Epithelial cell of prostate (primary cell): Measurements from ENCODE around the gene E2F1.
A peak's percentile ranks its signal among the peaks of the same experiment; 100 is the strongest.

Experiments used
- DNase-seq: peaks from one replicate; pipeline ENCODE4 v3.0.0-alpha.2; 2011; ENCODE audit warnings: low read depth, low spot score
- H3K27ac ChIP-seq: fragments of 450-650 bp; 2 replicates; pipeline ENCODE4 v1.5.1; 2017; ENCODE audit warnings: mild to moderate bottlenecking

Gene E2F1

GRCh38 chr20:33673410-33674293, 12.5 kb downstream of the E2F1 start:
- no peak for DNase-seq
- H3K27ac ChIP-seq, result no peak overlapping the region

GRCh38 chr20:33673114-33673409, 13.1 kb downstream of the E2F1 start:
- no peak overlapping the region for H3K27ac ChIP-seq
- no peak for DNase-seq

DNA sequence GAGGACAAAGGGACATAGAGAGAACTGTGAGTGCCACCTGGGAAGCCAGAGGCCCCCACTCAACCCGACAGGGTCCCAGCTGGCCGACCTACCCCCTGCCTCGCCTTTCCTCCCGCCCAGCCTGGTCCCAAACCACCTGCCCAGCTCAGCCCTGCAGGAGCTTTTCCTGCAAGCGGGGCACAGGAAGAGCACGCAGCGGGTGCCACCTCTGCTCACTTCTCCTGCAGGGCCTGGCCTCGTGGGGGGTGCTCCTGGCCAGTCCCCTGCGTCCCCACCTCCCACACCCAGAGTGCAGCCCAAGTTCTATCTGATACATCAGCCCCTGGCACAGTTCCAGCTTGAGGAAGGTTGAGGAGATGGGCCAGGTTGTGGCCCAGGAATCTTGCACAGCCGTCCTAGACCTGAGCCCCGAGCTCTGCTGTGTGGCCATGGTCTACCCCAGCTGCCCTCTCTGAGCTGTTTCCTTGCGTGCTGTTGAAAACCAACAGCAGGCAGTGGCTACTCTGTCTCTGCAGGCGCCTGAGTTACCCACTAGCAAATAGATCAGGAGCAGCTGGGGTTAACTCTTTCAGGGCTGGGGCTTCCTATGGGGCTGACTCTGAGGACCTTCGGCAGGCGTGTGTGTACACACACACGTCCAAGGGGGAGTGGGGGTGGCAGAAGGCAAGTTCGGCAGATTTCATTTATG, 13.6 kb downstream of the E2F1 start:
- H3K27ac ChIP-seq, result no peak overlapping the region
- DNase-seq, result no peak

DNA sequence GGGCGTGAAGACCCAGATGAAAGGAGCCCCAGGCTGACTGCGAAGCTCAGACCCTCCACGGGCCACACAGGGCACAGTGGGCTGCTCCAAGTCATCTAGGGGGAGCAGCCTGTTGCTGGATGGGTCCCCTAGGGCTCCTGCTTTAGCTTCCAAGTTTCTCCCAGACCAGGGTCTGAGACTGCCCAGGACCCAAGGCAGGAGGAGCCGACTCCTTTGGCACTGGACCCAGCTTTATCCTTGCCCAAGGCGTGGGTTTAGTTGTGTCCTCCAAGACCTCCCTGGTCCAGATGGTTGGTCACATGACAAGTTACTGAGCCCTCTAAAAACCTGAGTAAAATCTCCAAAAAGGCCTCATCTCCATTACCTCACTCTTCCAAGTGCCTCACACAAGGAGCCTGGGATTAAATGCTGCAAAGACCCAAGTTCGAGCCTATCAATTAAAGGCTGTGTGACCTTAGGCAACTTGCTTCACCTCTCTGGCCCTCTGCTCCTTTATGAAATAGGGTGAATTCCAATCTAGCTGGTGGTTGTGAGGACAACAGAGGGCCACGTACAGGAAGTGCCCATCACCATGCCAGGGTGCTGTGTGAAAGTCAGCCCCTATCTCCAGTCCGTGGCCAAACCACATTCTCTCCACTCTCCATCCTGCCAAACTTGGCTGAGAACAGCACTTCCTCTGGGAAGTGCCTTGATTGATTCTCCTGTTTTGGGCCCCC, 14.5 kb downstream of the E2F1 start:
- no peak overlapping the region for H3K27ac ChIP-seq
- no peak for DNase-seq

DNA sequence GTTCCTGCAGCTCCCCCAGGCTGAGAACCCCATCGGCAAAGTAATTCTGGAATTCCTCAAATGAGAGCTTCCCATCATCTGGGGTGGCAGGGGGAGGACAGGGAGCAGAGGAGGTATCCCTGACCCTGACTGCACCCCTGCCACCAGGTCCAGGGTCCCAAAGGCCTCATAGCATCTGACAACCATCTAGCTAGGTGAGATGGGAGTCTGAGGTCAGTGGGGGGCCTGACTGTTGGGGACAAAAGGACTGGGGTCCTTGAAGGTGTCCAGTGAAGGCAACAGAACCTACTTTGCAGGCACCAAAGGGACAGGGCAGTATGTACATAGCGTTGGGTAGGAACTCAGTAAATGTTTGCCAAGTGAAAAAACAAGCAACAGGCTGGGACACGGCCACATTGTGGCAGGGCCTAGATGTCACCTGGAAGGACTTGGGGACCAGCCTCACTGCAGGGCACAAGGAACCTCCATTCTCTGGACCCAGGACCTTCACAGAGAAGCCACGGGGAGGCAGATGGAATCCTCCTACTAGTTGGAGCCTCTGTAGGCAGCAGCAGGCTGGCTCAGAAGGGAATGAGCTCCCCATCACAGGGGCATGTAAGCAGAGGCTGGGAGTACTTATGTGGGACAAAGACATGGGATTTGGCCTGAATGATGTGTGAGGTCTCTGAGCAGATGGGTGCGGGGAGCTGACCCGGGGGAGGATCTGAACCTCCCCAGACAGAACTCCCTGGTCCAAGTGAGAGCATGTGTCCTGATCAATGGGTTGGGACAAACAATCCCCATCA, 15.3 kb downstream of the E2F1 start:
- DNase-seq, result no peak
- H3K27ac ChIP-seq, result no peak overlapping the region

DNA sequence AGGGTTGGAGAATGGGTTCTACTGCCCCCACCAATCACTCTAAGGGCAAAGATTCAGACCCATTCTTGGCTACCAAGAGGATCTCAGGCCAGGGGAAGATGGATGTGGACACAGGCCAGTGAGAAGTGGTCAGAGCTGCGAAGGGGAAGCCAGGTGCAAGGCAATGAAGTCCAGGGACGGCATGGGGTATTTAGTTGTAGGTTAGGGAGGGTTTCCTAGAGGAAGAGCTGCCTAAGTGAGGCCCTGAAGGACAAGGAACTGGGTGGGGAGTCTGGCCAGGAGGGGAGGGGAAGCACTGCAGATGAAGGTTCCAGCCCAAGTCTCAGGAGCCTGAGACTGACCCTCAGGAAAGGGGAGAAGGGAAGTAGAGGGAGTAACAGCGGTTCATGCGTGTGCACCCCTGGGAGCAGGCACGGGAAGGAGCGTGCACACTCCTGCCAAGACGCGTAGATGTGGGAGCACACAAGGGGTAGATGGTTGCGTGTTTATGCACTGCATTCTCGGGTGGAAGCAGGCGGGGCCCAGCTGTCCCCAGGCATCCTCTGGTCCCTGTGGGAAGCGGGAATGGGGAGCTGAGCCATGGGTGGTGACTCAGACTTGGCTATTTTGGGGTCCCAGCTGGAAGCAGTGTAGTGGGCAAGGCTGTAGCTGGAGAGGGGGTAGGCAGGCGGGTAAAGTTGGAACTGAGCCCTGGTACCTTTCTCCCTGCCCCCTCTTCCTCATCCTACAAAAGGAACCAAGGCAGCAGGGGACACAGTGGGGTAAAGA, 16.1 kb downstream of the E2F1 start:
- no peak for DNase-seq
- H3K27ac ChIP-seq, result no peak overlapping the region

DNA sequence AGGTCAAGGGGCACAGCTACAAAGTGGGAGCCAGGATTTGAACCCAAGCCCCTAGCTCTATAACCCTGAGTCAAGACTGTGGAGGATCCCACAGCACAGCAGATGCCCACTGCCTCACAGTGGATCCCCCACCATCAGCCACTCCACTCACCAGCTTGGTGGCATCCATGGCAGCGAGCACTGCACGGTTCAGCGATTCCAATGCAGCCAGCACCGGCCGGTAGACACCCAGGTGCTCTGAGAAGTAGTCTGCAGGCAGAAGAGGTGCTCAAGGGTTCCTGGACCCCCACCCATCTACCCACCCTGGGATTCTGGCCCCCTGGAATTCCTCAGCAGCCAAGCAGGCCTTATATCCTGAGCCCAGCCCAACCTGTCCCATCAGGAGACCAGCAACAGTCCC, 17.0 kb downstream of the E2F1 start:
- H3K27ac ChIP-seq, result no peak overlapping the region
- DNase-seq, result no peak

DNA sequence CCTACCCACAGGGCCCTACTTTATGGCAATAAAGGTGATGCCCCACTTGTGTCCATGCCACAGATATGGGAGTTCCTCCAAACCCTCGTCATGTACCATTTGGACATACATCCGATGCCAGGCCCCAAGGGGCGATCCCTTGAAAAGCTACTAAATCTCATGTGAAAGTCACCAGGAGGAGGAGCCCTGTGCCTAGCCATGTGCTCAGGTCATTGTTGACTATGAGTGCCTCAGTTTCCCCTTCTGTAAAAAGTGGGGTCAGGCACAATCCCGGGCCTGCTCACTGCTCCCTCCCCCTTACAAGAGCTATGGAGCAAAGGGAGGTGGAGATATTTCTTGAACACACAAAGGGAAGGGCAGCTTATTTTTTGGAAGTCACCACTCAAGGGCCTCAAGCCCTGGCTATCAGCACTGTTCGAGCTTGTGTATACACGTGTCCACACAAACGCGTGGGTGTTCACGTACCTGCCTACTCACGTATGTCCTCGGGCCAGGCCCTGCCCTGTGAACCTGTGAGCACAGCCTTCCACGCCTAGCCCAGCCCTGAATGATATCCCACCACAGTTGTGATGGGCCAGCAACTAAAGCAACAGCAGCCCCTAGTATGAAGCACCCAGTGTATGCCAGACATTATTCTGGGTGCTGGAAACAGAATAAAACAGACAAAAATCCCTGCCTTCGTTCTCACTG, 17.6 kb downstream of the E2F1 start:
- no peak for DNase-seq

GRCh38 chr20:33667676-33668465, 18.3 kb downstream of the E2F1 start:
- peak overlapping the region; percentile 74 for H3K27ac ChIP-seq
- DNase-seq, result no peak

More for the DNA sequence above, 17.6 kb downstream of the E2F1 start:
- no peak overlapping the region for H3K27ac ChIP-seq

DNA sequence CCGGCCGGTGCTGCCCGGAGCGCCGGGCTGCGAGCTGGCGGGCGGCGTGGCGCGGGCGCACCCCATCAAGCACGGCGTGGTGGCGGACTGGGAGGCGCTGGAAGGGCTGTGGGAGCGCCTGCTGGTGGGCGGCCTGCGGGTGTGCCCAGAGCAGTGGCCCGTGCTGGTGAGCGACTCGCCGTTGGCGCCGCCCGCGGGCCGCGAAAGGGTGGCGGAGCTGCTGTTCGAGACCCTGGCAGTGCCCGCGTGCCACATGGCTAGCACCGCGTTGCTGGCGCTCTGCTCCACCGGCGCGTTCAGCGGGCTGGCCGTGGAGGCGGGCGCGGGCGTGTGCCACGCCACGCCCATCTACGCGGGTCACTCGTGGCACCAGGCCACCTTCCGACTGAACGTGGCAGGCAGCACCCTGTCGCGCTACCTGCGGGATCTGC, 18.9 kb downstream of the E2F1 start:
- H3K27ac ChIP-seq, result peak overlapping the region; percentile 74
- DNase-seq, result no peak

- peak within 1 kb of the TSS; percentile 74 for H3K27ac ChIP-seq
- DNase-seq, result peak; percentile 61
These were observed 19.6 kb downstream of the E2F1 start, which contains the start of gene ACTL10 for GRCh38 chr20:33666293-33667244. ACTL10 (plus strand) TSS chr20:33666943; CDS start chr20:33667498, 555 bp downstream.

DNA sequence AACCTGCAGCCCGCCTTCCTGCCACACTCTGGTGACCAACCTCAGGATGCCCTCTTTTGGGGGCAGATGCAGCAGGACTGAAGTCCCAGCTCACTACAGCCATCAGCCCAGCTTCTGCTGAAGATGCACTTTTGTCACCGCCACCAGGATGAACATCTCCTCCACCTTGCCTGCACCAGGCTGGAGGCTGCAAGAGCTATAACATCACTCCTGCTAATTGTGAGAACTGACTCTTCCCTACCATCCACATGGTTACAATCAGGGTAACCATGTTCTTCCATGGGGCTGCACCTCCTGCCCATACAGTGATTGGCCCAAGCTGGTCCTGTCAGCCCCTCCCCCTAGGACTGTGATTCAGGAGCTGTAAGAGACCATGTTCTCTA, 21.4 kb downstream of the E2F1 start:
- no peak for DNase-seq
- no peak overlapping the region for H3K27ac ChIP-seq

- peak overlapping the region; percentile 67 for H3K27ac ChIP-seq
- no peak for DNase-seq
These were observed 22.0 kb downstream of the E2F1 start for GRCh38 chr20:33664085-33664761.

DNA sequence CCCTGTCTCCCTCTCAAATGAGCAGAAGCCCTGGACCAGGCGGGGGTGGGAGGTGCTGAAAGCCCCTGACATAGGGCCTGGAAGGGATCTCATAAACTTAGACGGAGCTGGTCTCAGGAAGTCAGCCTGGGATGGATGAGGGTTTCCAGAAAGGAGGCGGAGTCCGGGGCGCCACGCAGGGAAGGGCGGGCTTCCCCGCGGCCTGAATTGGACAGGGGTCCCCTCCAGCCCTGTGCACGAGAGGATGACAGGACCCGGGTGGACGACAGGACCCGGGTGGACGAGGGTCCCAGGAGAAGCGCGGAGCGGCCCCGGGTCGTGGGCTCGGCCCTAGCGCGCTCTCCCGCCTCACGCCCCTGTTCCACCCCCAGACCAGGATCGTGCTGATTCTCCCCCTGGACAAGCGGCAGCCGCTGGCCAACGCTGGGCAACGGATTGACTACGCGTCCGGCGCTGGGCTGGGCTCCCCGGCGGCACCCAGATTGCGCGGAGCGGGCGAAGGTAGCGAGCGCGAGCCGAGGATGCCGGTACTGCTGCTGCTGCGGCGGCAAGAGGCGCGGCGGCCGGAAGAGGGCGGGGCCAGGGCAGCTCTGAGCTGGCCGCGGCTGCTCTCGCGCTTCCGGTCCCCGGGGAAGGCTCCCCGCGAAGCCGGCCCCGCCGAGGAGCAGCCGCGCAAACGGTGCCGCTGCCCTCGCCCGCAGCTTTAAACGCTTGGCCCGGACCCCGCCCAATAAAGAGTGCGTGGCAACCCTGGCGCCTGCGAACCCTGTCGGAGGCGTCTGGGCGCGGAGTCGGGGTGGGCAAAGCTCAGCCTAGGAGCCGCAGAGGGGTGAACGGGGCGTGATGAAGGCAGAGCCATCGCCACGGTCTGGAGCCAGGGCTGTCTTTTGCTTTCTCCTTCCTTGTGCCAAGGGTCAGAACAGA, 22.8 kb downstream of the E2F1 start:
- no peak for DNase-seq

GRCh38 chr20:33662172-33662571, 24.0 kb downstream of the E2F1 start, which contains the start of gene C20orf144:
C20orf144 (plus strand) TSS chr20:33662327; CDS start chr20:33662346, 19 bp downstream.
- no peak for DNase-seq
- H3K27ac ChIP-seq, result peak within 1 kb of the TSS; percentile 67

More for the DNA sequence above, 22.8 kb downstream of the E2F1 start:
- peak overlapping the region; percentile 67 for H3K27ac ChIP-seq
